H1 (cell line): ENCODE measurements around the gene SH3PXD2B. TPM values are rescaled to one million over a fixed set of nuclear protein-coding genes. Genes with fewer than 3 reads are reported as not detected.

Source experiments
- CHD2 ChIP-seq: IDR thresholded peaks from 2 replicates; pipeline ENCODE4 v1.6.1; 2012; ENCODE audit warnings: low read length, improper control_type of control experiment
- GABPA ChIP-seq: IDR thresholded peaks from 2 replicates; pipeline ENCODE4 v1.6.1; 2011; ENCODE audit warnings: mild to moderate bottlenecking, low read length, moderate library complexity, borderline replicate concordance; ENCODE audit not compliant: insufficient read depth
- HDAC2 ChIP-seq, 2 experiments: fragments of 300-600 bp in 1 of 2; sonication (generic) in 1 of 2; IDR thresholded peaks; 2 replicates each; pipeline ENCODE4 v1.6.1; 2011 to 2012; ENCODE audit warnings: low read depth in 2 of 2, low read length in 2 of 2, mild to moderate bottlenecking in 2 of 2, moderate library complexity in 2 of 2, borderline replicate concordance in 1 of 2, inconsistent platforms in 1 of 2
- JUN ChIP-seq: IDR thresholded peaks from 2 replicates; pipeline ENCODE4 v1.6.1; 2011; ENCODE audit warnings: low read depth, mild to moderate bottlenecking, improper control_type of control experiment, low read length
- NANOG ChIP-seq: IDR thresholded peaks from 2 replicates; pipeline ENCODE4 v1.6.1; 2011; ENCODE audit warnings: low read length, low read depth, mild to moderate bottlenecking, inconsistent platforms; ENCODE audit not compliant: insufficient read depth, poor library complexity, severe bottlenecking
- RAD21 ChIP-seq, 2 experiments: IDR thresholded peaks in 1 of 2; conservative IDR thresholded peaks in 1 of 2; 2 replicates each; pipeline ENCODE4 v1.6.1; 2011; ENCODE audit warnings: low read depth in 2 of 2, low read length in 2 of 2, improper control_type of control experiment in 1 of 2, inconsistent platforms in 1 of 2, mild to moderate bottlenecking in 1 of 2, moderate library complexity in 1 of 2
- RBBP5 ChIP-seq: IDR thresholded peaks from 2 replicates; pipeline ENCODE4 v1.7.1; 2012; ENCODE audit warnings: low read depth, mild to moderate bottlenecking, inconsistent platforms, low read length, moderate library complexity, borderline replicate concordance
- SAP30 ChIP-seq: fragments of 300-600 bp; sonication (generic); IDR thresholded peaks from 2 replicates; pipeline ENCODE4 v1.7.1; 2012; ENCODE audit warnings: low read length, moderate library complexity, mild to moderate bottlenecking, inconsistent platforms; ENCODE audit not compliant: insufficient read depth, insufficient replicate concordance
- polyA plus RNA-seq, 7 experiments: library from polyadenylated mRNA; depleted of rRNA in 3 of 7; stranded (reverse) in 5 of 7; unstranded in 2 of 7; fragments of >200 nt in 5 of 7; fragments of 200-250 nt in 2 of 7; gene quantifications; 1 replicate in 5 of 7; 2 replicates in 1 of 7; 4 replicates in 1 of 7; pipeline versions ENCODE4 v1.2.1 to v1.2.3, GENCODE V29; 2011 to 2013; ENCODE audit warnings: missing spikeins in 2 of 7, mixed read lengths in 2 of 7
- total RNA-seq: library from RNA; stranded (reverse); fragmentation: NEBNext Ultra II Directional; extraction: Animal tissue kit (Norgen Biotek cat#: 25700); gene quantifications from 2 replicates; pipeline ENCODE4 v1.2.1, GENCODE V29; 2021
- TF ChIP-seq, protein P1 (sequence below): fragments of 300-600 bp; sonication (generic); IDR thresholded peaks from 2 replicates; pipeline ENCODE4 v1.7.1; 2012; ENCODE audit warnings: low read length, moderate library complexity, mild to moderate bottlenecking, inconsistent platforms; ENCODE audit not compliant: insufficient replicate concordance
- TF ChIP-seq, protein P2 (sequence below): IDR thresholded peaks from 2 replicates; pipeline ENCODE4 v1.6.1; 2012; ENCODE audit warnings: inconsistent platforms

Gene SH3PXD2B
- total and polyA plus RNA-seq, 2 of the 8 experiments (the other 6 are each of a cell fraction or from before 2014, with no cell fraction given), result 32.9 to 72.9 TPM

DNA sequence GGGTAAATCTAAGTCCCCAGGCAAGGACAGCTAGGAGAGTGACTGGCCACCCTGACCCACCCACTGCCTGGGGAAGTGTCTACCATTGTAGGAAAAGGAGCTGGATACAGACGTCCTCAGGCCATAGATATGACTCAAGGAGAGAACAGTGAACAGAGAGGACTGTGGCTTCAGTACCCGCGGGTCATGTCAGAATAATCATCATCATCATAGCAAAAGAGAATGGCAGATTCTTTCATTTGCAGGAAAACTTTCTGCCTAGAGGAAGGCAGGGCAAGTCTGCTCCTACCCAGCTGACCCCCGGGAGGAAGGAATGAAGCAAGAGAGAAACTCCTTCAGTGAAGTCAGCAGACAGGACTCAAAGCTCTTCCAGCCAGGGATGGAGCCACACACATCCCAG, 118.6 kb downstream of the SH3PXD2B start (continued):
- TF ChIP-seq, protein P1, sequence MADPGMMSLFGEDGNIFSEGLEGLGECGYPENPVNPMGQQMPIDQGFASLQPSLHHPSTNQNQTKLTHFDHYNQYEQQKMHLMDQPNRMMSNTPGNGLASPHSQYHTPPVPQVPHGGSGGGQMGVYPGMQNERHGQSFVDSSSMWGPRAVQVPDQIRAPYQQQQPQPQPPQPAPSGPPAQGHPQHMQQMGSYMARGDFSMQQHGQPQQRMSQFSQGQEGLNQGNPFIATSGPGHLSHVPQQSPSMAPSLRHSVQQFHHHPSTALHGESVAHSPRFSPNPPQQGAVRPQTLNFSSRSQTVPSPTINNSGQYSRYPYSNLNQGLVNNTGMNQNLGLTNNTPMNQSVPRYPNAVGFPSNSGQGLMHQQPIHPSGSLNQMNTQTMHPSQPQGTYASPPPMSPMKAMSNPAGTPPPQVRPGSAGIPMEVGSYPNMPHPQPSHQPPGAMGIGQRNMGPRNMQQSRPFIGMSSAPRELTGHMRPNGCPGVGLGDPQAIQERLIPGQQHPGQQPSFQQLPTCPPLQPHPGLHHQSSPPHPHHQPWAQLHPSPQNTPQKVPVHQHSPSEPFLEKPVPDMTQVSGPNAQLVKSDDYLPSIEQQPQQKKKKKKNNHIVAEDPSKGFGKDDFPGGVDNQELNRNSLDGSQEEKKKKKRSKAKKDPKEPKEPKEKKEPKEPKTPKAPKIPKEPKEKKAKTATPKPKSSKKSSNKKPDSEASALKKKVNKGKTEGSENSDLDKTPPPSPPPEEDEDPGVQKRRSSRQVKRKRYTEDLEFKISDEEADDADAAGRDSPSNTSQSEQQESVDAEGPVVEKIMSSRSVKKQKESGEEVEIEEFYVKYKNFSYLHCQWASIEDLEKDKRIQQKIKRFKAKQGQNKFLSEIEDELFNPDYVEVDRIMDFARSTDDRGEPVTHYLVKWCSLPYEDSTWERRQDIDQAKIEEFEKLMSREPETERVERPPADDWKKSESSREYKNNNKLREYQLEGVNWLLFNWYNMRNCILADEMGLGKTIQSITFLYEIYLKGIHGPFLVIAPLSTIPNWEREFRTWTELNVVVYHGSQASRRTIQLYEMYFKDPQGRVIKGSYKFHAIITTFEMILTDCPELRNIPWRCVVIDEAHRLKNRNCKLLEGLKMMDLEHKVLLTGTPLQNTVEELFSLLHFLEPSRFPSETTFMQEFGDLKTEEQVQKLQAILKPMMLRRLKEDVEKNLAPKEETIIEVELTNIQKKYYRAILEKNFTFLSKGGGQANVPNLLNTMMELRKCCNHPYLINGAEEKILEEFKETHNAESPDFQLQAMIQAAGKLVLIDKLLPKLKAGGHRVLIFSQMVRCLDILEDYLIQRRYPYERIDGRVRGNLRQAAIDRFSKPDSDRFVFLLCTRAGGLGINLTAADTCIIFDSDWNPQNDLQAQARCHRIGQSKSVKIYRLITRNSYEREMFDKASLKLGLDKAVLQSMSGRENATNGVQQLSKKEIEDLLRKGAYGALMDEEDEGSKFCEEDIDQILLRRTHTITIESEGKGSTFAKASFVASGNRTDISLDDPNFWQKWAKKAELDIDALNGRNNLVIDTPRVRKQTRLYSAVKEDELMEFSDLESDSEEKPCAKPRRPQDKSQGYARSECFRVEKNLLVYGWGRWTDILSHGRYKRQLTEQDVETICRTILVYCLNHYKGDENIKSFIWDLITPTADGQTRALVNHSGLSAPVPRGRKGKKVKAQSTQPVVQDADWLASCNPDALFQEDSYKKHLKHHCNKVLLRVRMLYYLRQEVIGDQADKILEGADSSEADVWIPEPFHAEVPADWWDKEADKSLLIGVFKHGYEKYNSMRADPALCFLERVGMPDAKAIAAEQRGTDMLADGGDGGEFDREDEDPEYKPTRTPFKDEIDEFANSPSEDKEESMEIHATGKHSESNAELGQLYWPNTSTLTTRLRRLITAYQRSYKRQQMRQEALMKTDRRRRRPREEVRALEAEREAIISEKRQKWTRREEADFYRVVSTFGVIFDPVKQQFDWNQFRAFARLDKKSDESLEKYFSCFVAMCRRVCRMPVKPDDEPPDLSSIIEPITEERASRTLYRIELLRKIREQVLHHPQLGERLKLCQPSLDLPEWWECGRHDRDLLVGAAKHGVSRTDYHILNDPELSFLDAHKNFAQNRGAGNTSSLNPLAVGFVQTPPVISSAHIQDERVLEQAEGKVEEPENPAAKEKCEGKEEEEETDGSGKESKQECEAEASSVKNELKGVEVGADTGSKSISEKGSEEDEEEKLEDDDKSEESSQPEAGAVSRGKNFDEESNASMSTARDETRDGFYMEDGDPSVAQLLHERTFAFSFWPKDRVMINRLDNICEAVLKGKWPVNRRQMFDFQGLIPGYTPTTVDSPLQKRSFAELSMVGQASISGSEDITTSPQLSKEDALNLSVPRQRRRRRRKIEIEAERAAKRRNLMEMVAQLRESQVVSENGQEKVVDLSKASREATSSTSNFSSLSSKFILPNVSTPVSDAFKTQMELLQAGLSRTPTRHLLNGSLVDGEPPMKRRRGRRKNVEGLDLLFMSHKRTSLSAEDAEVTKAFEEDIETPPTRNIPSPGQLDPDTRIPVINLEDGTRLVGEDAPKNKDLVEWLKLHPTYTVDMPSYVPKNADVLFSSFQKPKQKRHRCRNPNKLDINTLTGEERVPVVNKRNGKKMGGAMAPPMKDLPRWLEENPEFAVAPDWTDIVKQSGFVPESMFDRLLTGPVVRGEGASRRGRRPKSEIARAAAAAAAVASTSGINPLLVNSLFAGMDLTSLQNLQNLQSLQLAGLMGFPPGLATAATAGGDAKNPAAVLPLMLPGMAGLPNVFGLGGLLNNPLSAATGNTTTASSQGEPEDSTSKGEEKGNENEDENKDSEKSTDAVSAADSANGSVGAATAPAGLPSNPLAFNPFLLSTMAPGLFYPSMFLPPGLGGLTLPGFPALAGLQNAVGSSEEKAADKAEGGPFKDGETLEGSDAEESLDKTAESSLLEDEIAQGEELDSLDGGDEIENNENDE, result no peak
- TF ChIP-seq GABPA (no peak), CHD2 (no peak), SAP30 (no peak), NANOG (no peak), JUN (no peak), HDAC2 (IDR thresholded peaks at IDR 0.05; ENCODE audit: borderline replicate concordance in 1 of 2, low read depth in 2 of 2, low read length in 2 of 2) (no peak), RAD21 (IDR thresholded peaks at IDR 0.05 in 1 of 2, conservative IDR thresholded peaks at IDR 0.05 in 1 of 2; ENCODE audit: low read depth in 2 of 2, low read length in 2 of 2) (no peak), RBBP5 (no peak)
- TF ChIP-seq, protein P2, sequence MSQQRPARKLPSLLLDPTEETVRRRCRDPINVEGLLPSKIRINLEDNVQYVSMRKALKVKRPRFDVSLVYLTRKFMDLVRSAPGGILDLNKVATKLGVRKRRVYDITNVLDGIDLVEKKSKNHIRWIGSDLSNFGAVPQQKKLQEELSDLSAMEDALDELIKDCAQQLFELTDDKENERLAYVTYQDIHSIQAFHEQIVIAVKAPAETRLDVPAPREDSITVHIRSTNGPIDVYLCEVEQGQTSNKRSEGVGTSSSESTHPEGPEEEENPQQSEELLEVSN, result no peak
